Stimulated activated CD8-positive, alpha-beta memory T cell treated with anti-CD3 and anti-CD28 coated beads, Interleukin-7, amount 100 ng/mL, for 4 hours (primary cell): ENCODE data around the gene NPAS2.

Source experiments
- DNase-seq, 2 donors: peaks; one replicate each; pipeline ENCODE4 v3.0.0-alpha.2; 2020; ENCODE audit warnings: low read depth in 2 of 2

The NPAS2 gene

DNA sequence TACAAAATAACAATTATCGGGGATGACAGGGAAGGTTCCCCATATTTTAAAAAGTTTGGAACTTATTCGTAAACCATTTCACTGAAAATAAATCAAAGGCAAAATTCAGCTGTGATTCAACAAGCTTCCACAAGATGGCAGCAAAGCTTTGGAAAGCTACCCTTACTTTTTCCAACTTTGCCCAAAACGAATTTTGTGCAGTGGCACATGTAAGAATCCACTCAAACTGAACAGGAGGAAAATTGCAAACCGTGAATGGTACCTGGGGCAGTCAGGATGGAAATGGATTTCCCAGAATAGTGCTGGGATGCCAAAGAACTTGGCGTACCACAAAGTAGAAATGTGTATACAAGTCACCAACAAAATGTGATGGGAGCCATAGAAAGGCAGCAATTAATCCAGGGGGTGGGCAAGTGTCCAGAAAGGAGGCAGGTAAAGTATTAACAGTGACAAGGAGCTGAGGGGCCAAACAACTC, 192.8 kb downstream of the NPAS2 start:
- DNase-seq = no peak

DNA sequence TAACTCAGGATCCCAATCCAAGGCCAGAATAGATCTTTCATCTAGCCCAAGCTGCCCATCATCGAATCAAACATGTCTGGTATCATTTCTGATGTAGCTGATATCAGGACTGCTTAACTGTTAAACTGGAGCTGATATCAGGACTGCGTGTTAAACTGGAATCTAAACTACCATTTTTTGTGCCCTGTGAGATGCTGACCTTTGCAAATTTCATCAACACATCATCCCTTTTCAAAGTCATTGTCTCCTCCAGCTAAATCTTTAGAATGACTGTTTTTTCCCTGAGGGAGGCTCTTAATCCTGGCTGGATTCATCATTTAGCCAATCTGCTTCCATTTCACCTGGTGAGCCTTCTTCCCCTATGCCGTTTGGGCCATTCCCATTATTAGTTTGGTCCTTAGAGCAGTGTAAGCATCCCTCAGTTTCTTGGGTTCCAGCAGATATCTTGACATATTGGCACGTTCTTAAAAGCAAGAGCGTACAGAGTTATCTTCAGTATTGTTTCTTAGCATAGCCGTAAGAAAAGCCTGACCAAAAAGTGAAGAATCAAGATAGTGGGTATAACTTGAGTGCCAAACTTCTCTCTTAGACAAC, 194.4 kb downstream of the NPAS2 start:
- no peak for DNase-seq

DNA sequence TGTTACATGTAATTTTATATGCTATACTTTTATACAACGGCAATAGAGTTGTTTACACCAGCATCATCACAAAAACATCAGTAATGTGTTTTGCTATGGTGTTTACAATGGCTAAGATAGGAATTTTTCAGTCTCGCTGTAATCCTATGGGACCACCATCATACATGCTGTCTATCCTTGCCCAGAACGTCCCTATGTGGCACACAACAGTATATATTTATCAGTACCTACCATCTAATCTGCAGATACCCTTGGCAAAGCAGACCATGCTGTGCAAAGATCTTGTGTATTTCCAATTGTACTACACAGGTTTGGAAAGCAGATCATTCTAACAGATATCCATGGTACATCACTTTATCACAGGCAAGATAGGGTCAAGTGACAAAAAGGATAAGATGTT, 197.4 kb downstream of the NPAS2 start:
- DNase-seq = no peak

DNA sequence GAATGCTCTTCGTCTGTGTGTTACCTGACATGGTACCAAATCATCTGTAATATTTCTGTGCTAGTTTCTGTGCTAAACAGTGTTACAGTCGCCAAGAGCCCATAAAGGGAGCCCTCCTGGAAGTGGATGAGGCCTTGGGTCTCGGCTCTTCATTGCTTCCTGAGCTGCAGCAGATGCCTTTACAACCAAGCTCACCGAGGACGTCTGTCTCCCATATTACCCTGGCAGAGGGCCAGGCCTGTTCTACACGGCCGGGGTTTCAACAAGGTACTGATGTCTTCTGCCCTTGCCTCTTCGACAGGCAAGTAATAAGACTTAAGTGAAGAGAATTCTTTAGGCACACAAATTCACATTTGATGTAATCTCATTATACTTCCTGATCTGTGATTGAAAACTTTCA, 199.0 kb downstream of the NPAS2 start:
- no peak for DNase-seq

DNA sequence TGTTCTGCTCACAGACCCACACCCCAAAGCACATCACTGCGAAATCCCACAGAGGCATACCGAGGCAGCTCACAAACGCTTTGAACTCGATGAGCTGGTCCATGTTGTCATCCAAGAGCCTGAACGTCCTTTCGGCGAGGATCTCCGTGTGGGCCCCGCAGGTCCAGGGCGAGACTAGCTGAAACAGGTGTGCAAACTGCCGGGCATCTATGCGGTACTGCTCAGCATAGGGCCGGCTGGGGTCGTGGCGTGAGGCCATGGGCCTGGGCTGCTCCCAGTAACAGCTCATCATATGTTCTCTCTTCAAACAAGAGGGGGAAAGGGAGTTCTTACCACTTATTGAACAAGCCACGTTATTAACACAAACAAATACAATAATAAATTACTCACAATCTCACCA, 202.3 kb downstream of the NPAS2 start:
- DNase-seq = no peak

DNA sequence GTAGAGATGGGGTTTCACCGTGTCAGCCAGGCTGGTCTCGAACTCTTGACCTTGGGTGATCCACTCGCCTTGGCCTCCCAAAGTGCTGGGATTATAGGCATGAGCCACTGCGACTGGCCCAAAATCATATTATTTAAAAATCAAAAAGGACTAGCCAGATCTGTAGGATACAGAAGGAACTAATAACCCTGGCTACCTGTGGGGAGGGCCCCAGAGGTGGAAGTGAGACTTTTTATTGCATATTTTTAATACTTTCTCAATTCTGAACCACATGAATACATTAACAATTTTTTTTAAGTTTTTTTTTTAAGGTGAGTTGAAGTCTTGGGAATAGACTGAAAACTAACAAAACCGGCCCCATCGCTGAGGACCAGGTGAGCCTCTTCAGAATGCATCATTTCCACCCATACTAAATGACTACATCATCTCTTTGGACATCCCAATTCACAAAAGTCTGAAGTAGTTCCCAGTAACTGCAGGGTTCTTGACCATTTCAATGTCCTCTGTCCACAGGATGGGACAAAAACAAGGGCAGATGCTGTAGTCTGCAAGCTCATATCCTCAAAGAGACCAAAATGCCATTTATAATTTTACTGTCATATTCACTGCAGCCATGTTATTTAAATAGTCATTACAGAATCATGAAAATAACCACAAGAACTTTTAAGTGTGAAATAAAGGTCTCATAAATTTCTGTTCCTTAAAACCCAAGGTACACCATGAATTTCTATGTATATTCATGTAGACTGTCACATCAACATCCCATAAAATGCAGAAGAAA, 203.6 kb downstream of the NPAS2 start:
- no peak for DNase-seq

DNA sequence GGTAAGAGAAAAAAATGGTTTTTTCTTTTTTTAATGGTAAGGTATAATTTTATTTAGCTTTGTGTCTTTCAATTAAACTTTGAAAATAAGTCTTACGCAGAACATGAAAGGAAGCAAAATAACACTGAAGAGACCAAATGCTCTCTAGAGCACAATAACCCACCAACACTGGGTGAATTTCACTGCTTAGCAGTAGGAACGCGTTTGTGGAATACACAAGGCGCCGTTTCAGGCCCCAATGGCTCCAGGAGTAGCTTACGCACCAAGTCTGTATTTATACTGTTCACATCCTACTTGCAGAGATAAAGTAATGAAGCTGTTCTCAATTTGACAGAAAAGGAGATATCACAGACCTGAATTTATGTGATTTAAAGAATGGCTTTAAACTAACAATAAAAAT, 205.6 kb downstream of the NPAS2 start:
- DNase-seq = no peak

DNA sequence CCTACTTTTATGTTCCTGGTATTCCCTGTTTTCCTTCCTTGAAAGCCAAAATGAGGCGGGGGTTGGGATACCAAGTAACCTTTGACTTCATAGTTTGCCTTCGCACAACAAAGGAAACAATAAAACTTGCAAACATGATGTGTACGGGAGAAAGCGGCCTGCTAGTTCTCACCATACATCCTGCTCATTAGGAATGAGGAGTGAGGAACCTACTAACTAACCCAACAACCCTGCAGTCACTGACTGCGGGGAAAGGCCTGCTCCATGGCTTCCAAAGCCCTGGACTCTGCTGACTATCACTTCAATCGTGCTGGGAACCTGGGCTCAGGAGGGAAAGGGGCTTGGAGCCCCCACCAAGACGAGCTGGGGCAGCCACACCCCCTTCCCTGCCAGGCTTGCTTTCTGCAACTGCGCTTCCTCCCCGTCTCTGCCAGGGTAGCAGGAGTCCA, 206.3 kb downstream of the NPAS2 start:
- no peak for DNase-seq

DNA sequence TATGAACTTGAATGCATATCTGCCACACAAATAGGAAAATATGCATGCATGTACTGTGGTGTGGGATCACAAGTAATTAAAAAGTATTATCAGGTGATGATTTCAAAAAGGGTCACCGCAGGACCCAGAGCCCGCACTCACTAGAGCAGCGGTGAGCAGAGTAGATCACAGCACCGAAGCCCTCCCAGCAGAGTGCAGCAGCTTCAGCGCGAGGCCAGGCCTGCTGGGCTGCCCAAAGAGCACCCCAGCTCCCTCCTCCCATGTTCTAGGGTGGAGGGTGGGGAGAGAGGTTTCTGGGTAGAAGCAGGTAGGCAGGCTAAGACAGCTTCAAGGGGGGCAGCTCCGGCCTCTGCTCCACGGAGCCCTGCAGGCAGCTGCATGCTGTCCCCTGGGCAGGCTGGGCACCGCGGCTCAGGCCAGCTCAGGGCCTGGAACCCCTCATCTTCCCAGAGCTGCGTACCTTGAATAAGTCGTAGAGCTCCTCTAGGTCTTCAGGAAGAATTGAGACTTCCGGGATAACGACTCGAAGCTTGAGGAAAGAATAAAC, 207.1 kb downstream of the NPAS2 start:
- no peak for DNase-seq

DNA sequence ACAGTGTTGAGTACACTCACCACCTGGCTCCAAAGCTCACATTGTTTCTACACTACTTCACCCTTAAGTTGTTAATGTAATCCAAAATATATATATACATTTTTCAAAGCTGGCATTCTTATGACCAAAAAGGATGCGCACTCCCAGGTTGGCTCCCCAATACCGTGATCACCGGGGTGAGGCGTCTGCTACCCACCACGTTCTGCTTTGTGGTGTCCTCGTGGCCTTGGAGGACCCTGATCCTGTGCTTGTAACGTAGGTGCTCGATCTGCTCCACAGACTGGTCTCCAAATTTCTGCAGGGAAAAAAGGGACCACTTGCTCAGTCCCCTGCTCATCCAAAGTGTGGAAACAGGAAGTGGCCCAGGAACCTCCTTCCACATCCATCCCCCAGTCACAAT, 207.9 kb downstream of the NPAS2 start:
- no peak for DNase-seq

DNA sequence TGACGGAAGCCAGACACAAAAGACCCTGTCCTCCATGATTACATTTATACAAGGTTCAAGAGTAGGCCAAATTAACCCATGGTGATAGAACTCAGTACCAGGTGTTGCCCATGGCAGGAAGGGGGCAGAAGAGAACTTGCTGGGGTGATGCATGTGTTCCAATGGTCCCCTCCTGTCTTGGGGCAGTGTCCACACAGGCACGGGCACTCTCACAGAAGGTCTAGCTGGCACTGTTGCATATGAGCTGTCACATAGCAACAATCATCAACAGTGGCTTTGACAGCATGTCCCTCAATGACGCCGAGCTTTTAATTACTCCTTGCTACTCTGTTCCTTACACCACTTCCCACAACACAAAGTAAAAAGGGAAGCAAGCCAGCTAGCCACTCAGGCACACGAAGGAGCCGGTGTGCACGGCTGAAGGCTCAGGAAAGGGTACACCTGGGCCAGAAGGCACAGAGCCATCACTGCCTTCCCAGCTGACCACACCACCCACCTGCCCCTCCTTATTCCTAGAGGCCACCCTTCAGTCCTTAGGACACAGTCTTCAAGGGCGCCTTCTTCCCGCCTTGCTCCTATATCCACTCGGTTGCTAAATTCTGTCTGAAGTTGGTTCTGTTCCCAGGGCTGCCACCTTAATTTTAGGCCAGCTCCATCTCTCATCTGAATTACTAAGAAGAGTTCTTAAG, 211.1 kb downstream of the NPAS2 start:
- DNase-seq = no peak

DNA sequence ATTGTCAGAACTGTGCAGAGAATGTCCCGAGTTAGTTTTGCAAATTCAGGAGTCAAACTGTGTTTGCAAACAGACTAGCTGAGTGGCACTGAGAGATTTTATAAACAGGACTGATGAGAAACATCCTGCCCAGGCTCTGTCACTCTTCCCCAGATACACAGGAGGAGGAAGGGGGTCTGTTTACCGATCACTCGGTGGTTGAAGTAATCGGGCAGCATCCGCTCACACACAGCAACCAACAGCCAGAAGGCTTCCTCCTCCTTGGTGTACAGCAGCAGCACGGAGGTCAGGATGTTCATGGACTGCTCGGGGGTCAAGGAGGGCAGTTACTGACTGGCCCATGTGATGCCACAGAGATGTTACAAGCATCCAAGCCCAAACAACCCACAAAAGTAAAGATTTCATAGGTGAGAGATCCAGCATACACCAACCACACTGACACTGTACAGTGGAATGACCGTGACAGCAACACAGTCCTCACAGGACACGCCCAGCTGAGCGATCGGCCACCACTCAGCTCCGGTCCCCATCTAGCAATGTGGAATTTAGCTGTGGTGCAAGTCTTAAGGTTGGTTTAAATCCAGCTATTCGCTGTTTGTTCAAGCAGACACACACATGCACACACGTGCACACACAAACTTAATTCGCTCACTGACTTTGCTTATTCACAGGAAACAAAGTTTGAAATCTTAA, 212.3 kb downstream of the NPAS2 start:
- DNase-seq = no peak

DNA sequence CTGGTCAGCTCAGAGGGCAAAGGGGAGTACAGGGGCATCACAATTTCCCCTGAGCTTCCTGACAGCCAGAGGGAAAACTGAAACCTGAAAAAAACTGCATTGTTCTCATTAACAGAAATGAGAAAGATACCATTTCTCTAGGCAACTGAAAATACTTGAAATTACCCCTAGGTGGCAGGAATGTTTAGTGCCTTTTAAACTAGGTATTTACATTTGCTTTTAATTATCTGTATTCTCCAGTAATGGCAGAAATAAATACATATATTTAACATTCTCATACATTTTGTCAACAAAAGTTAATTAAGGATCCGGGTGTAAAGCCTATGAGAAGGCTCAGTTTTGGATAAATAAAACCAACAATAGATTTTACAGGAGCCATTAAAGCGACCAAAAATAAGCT, 216.6 kb downstream of the NPAS2 start:
- DNase-seq = no peak

DNA sequence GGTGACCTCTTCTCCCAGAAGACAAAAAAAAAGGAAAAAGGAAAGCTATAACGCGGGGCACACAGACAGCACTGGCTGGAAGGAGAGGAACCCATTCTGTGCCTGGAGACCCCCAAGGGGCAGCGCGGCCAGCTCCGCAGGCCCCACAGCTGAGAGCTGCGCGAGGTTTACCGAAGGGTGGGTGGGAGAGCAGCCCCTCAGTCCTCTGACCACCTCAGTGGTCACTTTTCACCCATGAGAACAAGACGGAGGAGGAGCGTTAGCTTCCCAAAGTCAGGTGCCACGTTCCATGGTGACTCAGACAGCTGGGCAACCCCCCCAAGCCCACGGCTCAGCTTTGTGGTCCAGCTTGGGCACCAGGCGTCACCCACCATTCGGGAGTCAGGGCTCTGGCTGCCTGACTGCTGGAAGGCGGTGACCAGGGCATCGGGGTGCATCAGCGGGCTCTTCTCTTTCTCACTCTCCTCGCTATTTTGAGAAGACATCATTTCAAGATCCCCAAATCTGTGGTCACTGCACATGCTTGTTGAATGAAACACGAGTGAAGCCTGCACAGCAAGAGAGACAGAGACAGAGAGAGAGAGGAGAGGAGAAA, 217.3 kb downstream of the NPAS2 start:
- no peak for DNase-seq

DNA sequence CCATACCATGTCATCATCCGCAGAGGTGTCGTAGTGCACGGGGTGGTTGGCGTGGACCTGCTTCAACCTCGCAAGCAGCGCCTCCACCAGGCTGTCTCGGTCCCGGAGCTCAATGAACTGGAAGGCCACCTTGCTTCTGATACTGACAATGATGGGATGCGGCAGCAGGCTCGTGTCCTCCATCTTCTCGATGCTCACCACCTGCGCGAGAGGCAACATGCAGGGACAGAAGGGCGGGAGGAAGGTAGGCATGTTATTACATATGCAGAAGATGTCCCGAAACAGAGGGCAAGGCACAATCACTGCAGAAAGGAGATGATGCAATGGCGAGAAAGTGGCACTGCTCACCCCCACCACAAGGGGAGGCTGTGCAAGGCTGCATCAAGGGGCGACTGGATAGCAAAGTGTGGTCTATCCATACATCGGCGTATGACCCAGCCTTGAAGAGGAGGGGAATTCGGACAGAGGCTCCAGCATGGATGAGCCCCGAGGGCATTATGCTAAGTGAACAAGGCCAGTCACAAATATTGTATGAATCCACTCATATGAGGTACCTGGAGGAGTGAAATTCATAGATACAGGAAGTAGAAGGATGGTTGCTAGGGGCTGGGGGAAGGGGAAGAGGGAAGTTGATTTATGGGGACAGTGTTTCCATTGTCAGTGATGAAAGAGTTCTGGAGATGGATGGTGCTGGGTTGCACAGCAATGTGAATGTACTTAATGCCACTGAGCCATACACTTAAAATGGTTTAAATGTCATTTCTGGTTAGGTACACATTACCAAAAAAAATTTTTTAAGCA, 218.7 kb downstream of the NPAS2 start:
- no peak for DNase-seq

DNA sequence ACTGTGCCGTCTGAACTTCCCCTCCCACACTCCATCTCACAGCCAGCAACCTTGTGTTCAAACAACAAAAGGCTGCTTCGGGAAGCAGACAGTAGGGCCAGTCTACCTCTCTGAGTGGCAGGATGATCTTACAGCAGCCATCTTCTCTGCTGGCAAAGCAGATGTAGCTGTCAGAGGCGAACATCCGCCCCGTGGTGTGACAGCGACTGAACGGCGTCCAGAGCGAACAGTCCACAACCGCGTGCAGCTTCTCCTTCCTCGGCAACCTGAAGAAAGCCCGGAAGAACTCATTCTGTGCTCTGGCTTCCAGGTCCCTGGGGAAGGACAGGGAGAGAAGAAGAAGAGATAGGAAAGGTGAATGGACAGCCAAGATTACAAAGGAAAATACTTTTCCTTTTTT, 220.1 kb downstream of the NPAS2 start:
- DNase-seq = no peak

DNA sequence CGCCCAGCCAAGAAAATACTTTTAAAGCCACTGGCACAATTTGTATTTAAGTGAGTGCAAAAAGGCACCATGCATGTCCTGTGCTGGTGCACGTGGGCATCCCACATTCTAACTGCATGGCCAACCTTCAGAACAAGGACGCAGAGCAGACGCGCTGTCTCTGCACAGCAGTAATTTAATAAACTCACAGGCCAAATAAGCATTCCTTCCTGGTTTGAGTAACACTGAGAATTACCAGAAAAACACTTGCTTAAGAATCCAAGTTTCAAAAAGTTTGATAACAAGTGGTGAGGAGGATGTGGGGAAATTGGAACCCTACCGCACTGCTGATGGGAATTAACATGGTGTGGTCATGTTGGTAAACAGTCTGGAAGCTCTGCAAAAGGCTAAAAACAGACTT, 220.8 kb downstream of the NPAS2 start:
- DNase-seq = no peak

DNA sequence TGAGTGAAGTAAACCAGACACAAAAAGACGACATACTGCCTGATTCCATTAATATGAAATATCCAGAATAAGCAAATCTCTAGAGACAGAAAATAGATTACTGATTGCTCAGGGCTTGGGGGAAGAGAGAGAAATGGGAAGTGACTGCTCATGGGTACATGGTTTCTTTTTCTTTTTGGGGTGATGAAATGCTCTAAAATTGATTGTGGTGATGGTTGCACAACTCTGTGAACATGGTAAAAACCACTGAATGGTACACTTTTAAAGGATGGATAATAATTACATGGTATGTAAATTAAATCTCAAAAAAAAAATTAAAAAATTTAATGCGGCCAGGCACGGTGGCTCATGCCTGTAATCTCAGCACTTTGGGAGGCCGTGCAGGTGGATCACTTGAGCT, 221.5 kb downstream of the NPAS2 start:
- DNase-seq = no peak

DNA sequence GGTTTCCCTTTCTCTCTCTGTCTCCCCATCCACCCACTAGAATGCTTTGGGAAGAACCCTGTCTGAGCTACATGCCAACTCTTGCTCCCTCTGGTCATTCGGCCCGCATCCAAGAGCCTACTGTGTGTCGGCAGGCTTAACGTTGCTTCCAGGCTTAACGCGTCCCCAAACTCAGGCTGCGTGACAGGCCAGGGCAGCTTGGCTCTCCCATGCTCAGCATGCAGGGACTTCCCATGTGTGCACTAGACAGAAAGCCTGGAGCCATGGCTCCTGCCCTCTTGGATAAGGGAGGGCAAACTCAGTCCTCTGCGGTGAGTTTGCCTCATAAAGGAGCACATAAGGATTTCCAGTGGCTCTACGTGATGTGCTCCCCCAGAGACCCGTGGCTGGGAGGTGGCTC, 225.4 kb downstream of the NPAS2 start:
- DNase-seq = no peak
